HepG2 (cell line): ENCODE measurements around the gene FAM174C. TPM values are rescaled to one million over a fixed set of nuclear protein-coding genes. Genes with fewer than 3 reads are reported as not detected.

Experiments used
- ARNT2 ChIP-seq: sonication (generic); formaldehyde crosslinking; IDR thresholded peaks from 2 replicates; pipeline ENCODE4 v1.8.0; 2022; ENCODE audit warnings: mild to moderate bottlenecking, low read depth, missing genetic modification reagents, moderate library complexity
- CENPT ChIP-seq: sonication (generic); formaldehyde crosslinking; IDR thresholded peaks from 2 replicates; pipeline ENCODE4 v1.8.0; 2022; ENCODE audit warnings: low read depth, mild to moderate bottlenecking, moderate library complexity, missing genetic modification reagents
- EHMT2 ChIP-seq: fragments of 200-600 bp; sonication (generic); IDR thresholded peaks from 2 replicates; pipeline ENCODE4 v1.7.0; 2017; ENCODE audit warnings: antibody characterized with exemption, low read depth, low read length, borderline replicate concordance
- HNRNPL ChIP-seq: fragments of 200-400 bp; formaldehyde crosslinking; IDR thresholded peaks from 2 replicates; pipeline ENCODE4 v1.6.1; 2017; ENCODE audit warnings: mild to moderate bottlenecking, low read depth, low read length
- IRX3 ChIP-seq: sonication (generic); formaldehyde crosslinking; IDR thresholded peaks from 2 replicates; pipeline ENCODE4 v1.8.1; 2023; ENCODE audit warnings: mild to moderate bottlenecking, low read depth, missing genetic modification reagents, borderline replicate concordance
- JUND ChIP-seq: sonication (generic); formaldehyde crosslinking; IDR thresholded peaks from 2 replicates; pipeline ENCODE4 v1.8.0; 2022; ENCODE audit warnings: mild to moderate bottlenecking, missing genetic modification reagents
- KDM4B ChIP-seq: sonication (generic); formaldehyde crosslinking; IDR thresholded peaks from 2 replicates; pipeline ENCODE4 v1.4.0; 2020; ENCODE audit warnings: missing genetic modification reagents
- MED8 ChIP-seq: sonication (generic); formaldehyde crosslinking; IDR thresholded peaks from 2 replicates; pipeline ENCODE4 v1.8.1; 2023; ENCODE audit warnings: mild to moderate bottlenecking, missing genetic modification reagents; ENCODE audit not compliant: insufficient replicate concordance
- PHB2 ChIP-seq: fragments of 450-650 bp; IDR thresholded peaks from 2 replicates; pipeline ENCODE4 v1.6.1; 2018; ENCODE audit not compliant: partially characterized antibody
- SMAD1 ChIP-seq: sonication (generic); formaldehyde crosslinking; IDR thresholded peaks from 2 replicates; pipeline ENCODE4 v1.4.0; 2020; ENCODE audit warnings: missing genetic modification reagents, low read depth, mild to moderate bottlenecking, borderline replicate concordance
- ZBTB39 ChIP-seq: sonication (generic); formaldehyde crosslinking; IDR thresholded peaks from 2 replicates; pipeline ENCODE4 v1.5.0; 2020; ENCODE audit warnings: missing genetic modification reagents
- ZBTB49 ChIP-seq: sonication (generic); formaldehyde crosslinking; IDR thresholded peaks from 2 replicates; pipeline ENCODE4 v1.4.0; 2020; ENCODE audit warnings: missing genetic modification reagents, borderline replicate concordance
- ZFY ChIP-seq: sonication (generic); formaldehyde crosslinking; IDR thresholded peaks from 2 replicates; pipeline ENCODE4 v1.4.0; 2020; ENCODE audit warnings: missing genetic modification reagents
- ZNF34 ChIP-seq: sonication (generic); formaldehyde crosslinking; IDR thresholded peaks from 2 replicates; pipeline ENCODE4 v1.4.0; 2020; ENCODE audit warnings: mild to moderate bottlenecking, missing genetic modification reagents, borderline replicate concordance
- ZNF441 ChIP-seq: sonication (generic); formaldehyde crosslinking; IDR thresholded peaks from 2 replicates; pipeline ENCODE4 v1.7.0; 2021; ENCODE audit warnings: missing genetic modification reagents, borderline replicate concordance
- ZNF569 ChIP-seq: sonication (generic); formaldehyde crosslinking; IDR thresholded peaks from 2 replicates; pipeline ENCODE4 v1.5.0; 2020; ENCODE audit warnings: mild to moderate bottlenecking, missing genetic modification reagents, moderate library complexity, borderline replicate concordance
- ZNF678 ChIP-seq: sonication (generic); formaldehyde crosslinking; IDR thresholded peaks from 2 replicates; pipeline ENCODE4 v1.4.0; 2020; ENCODE audit warnings: mild to moderate bottlenecking, missing genetic modification reagents
- polyA plus RNA-seq, 8 experiments: library from polyadenylated mRNA; depleted of rRNA in 3 of 8; stranded (reverse) in 7 of 8; unstranded in 1 of 8; fragments of >200 nt; fragmentation: Illumina TruSeq in 4 of 8; extraction: Trizol in 4 of 8; gene quantifications; 2 replicates each; pipeline versions ENCODE4 v1.2.1 to v1.2.3, GENCODE V29; 2011 to 2016; ENCODE audit warnings: low read depth in 4 of 8, missing spikeins in 1 of 8, mixed read lengths in 1 of 8; ENCODE audit not compliant: insufficient read depth in 1 of 8
- total RNA-seq, 5 experiments: library from RNA; depleted of rRNA; stranded (reverse); fragments of >200 nt; fragmentation: Illumina TruSeq; extraction: Trizol; gene quantifications; 2 replicates each; pipeline ENCODE4 v1.2.3, GENCODE V29; 2016; ENCODE audit warnings: low read depth in 1 of 5
- TF ChIP-seq, protein P1 (sequence below): sonication (generic); formaldehyde crosslinking; IDR thresholded peaks from 2 replicates; pipeline ENCODE4 v1.8.1; 2022; ENCODE audit warnings: low read depth, mild to moderate bottlenecking, missing genetic modification reagents
- TF ChIP-seq, protein P2 (sequence below): IDR thresholded peaks from 2 replicates; pipeline ENCODE4 v1.6.1; 2016; ENCODE audit warnings: low read depth, borderline replicate concordance
- TF ChIP-seq, protein P3 (sequence below): sonication (generic); formaldehyde crosslinking; IDR thresholded peaks from 2 replicates; pipeline ENCODE4 v1.4.0; 2020; ENCODE audit warnings: missing genetic modification reagents

FAM174C gene
- total and polyA plus RNA-seq, 2 of the 13 experiments (the other 11 are each of a cell fraction or from before 2014, with no cell fraction given): 19.5 to 31.3 TPM

- TF ChIP-seq, protein P1, sequence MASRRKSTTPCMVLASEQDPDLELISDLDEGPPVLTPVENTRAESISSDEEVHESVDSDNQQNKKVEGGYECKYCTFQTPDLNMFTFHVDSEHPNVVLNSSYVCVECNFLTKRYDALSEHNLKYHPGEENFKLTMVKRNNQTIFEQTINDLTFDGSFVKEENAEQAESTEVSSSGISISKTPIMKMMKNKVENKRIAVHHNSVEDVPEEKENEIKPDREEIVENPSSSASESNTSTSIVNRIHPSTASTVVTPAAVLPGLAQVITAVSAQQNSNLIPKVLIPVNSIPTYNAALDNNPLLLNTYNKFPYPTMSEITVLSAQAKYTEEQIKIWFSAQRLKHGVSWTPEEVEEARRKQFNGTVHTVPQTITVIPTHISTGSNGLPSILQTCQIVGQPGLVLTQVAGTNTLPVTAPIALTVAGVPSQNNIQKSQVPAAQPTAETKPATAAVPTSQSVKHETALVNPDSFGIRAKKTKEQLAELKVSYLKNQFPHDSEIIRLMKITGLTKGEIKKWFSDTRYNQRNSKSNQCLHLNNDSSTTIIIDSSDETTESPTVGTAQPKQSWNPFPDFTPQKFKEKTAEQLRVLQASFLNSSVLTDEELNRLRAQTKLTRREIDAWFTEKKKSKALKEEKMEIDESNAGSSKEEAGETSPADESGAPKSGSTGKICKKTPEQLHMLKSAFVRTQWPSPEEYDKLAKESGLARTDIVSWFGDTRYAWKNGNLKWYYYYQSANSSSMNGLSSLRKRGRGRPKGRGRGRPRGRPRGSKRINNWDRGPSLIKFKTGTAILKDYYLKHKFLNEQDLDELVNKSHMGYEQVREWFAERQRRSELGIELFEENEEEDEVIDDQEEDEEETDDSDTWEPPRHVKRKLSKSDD (CRISPR knock-in tag): no peak
- TF ChIP-seq ZBTB49 (CRISPR knock-in tag) (no peak), IRX3 (CRISPR knock-in tag) (peak; percentile 75; the same call in 1 of the 2 replicates), ZNF441 (CRISPR knock-in tag) (0 out of 2 replicates have a peak, but pooled peaks have one; percentile 33), KDM4B (no peak), ARNT2 (CRISPR knock-in tag) (peak; percentile 81), CENPT (no peak), SMAD1 (no peak), MED8 (CRISPR knock-in tag) (no peak), PHB2 (no peak), ZNF34 (CRISPR knock-in tag) (no peak), ZNF569 (CRISPR knock-in tag) (no peak), EHMT2 (no peak), ZFY (peak; percentile 35), JUND (CRISPR knock-in tag) (no peak), ZNF678 (CRISPR knock-in tag) (no peak), ZBTB39 (CRISPR knock-in tag) (no peak), HNRNPL (no peak; the same call in 1 of the 2 replicates)
- TF ChIP-seq, protein P2, sequence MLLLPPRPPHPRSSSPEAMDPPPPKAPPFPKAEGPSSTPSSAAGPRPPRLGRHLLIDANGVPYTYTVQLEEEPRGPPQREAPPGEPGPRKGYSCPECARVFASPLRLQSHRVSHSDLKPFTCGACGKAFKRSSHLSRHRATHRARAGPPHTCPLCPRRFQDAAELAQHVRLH (CRISPR knock-in tag): no peak
- TF ChIP-seq, protein P3, sequence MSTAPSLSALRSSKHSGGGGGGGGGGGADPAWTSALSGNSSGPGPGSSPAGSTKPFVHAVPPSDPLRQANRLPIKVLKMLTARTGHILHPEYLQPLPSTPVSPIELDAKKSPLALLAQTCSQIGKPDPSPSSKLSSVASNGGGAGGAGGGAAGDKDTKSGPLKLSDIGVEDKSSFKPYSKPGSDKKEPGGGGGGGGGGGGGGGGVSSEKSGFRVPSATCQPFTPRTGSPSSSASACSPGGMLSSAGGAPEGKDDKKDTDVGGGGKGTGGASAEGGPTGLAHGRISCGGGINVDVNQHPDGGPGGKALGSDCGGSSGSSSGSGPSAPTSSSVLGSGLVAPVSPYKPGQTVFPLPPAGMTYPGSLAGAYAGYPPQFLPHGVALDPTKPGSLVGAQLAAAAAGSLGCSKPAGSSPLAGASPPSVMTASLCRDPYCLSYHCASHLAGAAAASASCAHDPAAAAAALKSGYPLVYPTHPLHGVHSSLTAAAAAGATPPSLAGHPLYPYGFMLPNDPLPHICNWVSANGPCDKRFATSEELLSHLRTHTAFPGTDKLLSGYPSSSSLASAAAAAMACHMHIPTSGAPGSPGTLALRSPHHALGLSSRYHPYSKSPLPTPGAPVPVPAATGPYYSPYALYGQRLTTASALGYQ (CRISPR knock-in tag): no peak
Observed at GRCh38 chr19:1249298-1249989, 25.9 kb upstream of the FAM174C start (continued).
